Mucosa of descending colon (tissue), 3 donors: ENCODE results near the gene TMEM214. TPM values are rescaled to one million over a fixed set of nuclear protein-coding genes. Genes with fewer than 3 reads are reported as not detected.

ENCODE experiments used
- ATAC-seq: fragments of 200-7000 bp; cut with Tn5 transposase; one replicate; pipeline ENCODE4 v1.9.1; 2020; ENCODE audit warnings: mild to moderate bottlenecking, moderate library complexity
- DNase-seq, 3 donors: peaks; one replicate each; pipeline ENCODE4 v3.0.0-alpha.2; 2020
- H3K36me3 ChIP-seq: fragments of 200-600 bp; one replicate; pipeline ENCODE4 v1.8.0; 2021; ENCODE audit warnings: low read depth, mild to moderate bottlenecking
- H3K4me1 ChIP-seq: fragments of 200-600 bp; one replicate; pipeline ENCODE4 v1.8.0; 2021; ENCODE audit warnings: low read depth, mild to moderate bottlenecking
- H3K4me3 ChIP-seq: fragments of 200-600 bp; one replicate; pipeline ENCODE4 v1.8.0; 2021; ENCODE audit warnings: mild to moderate bottlenecking
- H3K9me3 ChIP-seq: fragments of 200-600 bp; one replicate; pipeline ENCODE4 v1.8.0; 2021; ENCODE audit warnings: mild to moderate bottlenecking
- intact Hi-C, 2 donors: fragments of 100-400 bp; cut with DNase I in 1 of 2; cut with micrococcal nuclease in 1 of 2; formaldehyde crosslinking; loops; one replicate each; pipeline versions ENCODE4 v1.11.0 to v1.11.1; 2022; cut with DNase I, micrococcal nuclease
- total RNA-seq, 3 donors: library from RNA; stranded (reverse); fragmentation: NEBNext Ultra II Directional in 2 of 3; extraction: Animal tissue kit (Norgen Biotek cat#: 25700) in 2 of 3; gene quantifications; one replicate each; pipeline versions ENCODE4 v1.2.1 to v1.2.4, GENCODE V29; 2021 to 2023
- TF ChIP-seq, protein P1 (sequence below): fragments of 200-600 bp; IDR thresholded peaks from one replicate; pipeline ENCODE4 v1.8.0; 2022; ENCODE audit warnings: antibody characterized with exemption, mild to moderate bottlenecking
- donor health status: DM: no; HTN: no; CAD: no; lungs with moderate emphysema.
- donor health status: DM: no; HTN: no; CAD: no.
- donor health status: DM: no; HTN: yes; CAD: no.

Gene TMEM214
- total RNA-seq, 3 donors from 2014 or later: 78.9 to 93.3 (median 80.1) TPM

DNA sequence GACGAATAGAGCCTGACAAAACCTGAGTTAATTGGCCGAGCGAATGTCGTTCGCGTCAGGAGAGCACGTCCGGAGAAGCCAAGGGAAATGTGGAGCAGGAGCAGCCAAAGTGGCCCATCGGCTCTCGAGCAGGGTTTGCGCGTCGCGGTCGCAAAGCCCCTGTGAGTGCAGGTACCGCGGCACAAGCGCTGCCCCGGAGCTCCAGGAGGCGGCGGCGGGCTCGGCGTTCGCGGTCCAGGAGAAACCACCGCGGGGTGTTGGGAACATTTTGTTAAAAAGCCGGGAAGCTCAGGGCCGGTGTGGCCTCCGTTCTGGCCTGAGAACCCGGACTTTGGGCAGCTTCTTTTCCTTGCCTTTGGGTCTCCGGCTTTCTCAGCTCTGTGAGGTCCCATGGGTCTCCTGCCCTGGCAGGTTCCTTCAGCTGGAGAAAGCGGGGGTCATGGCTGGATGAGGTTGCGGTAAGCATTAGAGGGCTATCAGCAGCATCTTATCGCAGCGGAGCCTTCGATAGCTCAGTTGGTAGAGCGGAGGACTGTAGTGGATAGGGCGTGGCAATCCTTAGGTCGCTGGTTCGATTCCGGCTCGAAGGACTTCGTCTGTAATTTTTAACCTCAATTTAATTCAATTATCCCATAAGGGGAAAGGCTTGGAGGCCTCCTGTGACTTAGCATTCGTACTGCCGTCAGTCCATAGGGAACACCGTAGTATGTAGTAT lies 17.7 kb downstream of the TMEM214 start:
- Histone ChIP-seq H3K36me3 (no peaks in the 10 kb centered on the region), H3K4me1 (peaks cover 15% of the 10 kb centered on the region), H3K9me3 (no peaks in the 10 kb centered on the region), H3K4me3 (peak overlapping the region; percentile 86)
- TF ChIP-seq, protein P1, sequence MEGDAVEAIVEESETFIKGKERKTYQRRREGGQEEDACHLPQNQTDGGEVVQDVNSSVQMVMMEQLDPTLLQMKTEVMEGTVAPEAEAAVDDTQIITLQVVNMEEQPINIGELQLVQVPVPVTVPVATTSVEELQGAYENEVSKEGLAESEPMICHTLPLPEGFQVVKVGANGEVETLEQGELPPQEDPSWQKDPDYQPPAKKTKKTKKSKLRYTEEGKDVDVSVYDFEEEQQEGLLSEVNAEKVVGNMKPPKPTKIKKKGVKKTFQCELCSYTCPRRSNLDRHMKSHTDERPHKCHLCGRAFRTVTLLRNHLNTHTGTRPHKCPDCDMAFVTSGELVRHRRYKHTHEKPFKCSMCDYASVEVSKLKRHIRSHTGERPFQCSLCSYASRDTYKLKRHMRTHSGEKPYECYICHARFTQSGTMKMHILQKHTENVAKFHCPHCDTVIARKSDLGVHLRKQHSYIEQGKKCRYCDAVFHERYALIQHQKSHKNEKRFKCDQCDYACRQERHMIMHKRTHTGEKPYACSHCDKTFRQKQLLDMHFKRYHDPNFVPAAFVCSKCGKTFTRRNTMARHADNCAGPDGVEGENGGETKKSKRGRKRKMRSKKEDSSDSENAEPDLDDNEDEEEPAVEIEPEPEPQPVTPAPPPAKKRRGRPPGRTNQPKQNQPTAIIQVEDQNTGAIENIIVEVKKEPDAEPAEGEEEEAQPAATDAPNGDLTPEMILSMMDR: no peak
- peak; percentile 77 for ATAC-seq
- peak; percentile 88 to 95 (median 95) for DNase-seq
- intact Hi-C loops: no loop called here

DNA sequence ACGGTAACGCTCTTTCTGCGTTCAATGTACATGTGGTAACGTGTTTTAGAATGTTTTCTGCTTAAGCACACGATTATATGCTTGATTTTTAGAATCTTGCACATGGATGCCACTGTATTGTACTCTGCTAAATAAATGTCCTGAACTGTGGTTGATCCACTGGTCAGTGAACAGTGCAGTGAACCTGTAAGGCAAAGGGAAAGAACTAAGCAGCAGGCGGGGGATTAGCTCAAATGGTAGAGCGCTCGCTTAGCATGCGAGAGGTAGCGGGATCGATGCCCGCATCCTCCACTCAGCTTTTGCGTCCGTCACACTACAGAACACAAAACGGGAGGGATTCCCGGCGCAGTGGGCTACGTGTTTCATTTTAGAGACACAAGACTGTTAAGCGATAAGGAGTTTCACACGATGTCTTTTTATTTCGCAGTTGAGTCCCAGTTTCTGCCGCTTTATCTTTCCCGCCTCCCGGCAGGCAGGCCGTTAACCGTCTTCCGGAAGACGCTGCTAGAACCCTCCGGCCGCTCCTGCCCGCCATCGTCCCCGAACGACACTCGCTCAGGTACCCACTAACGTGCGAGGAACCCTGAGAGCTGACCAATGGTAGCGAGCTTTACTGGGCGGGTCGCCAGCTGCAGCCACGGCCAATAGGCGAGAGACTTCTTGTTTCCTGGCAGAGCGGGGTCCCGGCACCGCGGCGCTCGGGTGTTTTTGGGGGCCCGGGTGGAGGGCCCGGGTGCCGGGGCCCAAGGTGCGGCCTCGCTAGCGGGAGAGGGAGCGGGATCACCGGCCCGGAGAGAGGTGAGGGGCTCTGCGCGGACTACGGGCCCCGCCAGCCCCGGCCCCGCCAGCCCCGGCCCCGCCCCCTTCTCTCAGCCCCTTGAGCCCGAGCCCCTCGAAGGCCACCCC lies 18.5 kb downstream of the TMEM214 start, which contains the start of gene AGBL5:
AGBL5 (plus strand) TSS at position 673 of the 906 bp plus-strand sequence. CDS start 1,291 bp downstream, outside the sequence.
- ATAC-seq (peak; percentile 83), DNase-seq (peak; percentile 97 to 98 (median 98))
- peak within 1 kb of the TSS; percentile 86 for H3K4me3 ChIP-seq
- intact Hi-C loops: no loop called here
- H3K36me3 ChIP-seq: no peaks in the 10 kb centered on the region
- no peaks in the 10 kb centered on the region for H3K9me3 ChIP-seq
- TF ChIP-seq, protein P1: no peak
- peaks cover 15% of the 10 kb centered on the region for H3K4me1 ChIP-seq

DNA sequence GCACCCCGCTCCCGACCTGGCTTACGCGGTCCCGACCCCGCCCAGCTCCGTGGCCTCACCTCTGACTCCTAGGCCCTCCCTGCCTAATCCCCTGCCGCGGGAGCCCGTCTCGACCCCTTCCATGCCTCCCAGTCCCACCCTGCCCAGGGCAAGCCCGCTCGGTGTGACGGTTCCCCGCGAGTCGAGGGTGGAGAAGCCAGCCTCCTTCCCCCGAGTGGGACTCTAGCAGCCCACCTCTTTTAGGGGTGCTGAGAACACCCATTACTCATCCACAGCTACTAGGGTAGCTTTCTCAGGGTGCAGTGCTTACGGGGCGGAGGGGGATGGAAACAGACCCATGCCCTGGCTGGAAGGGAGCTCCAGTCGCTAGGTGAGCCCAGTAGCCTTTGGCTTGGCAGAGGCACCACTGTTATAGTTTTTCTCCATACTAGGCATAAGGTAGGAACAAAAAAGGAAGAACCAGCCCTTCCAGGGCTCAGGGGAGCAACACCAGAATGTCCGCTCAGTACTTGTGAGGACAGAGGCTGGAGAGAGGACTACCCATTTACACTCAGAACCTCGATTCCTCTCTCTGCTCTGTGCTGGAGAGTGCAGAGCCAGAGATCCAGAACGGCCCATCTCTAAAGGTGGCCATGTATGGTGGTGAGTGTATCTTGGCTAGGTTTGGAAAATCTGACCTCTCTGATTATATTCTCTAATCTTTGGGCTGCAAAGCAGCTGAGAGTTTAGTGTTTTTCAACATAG lies 19.3 kb downstream of the TMEM214 start:
- intact Hi-C loops: no loop called here
- Histone ChIP-seq H3K9me3 (no peaks in the 10 kb centered on the region), H3K4me1 (peaks cover 15% of the 10 kb centered on the region), H3K36me3 (no peaks in the 10 kb centered on the region), H3K4me3 (peak overlapping the region; percentile 86)
- no peak for ATAC-seq
- TF ChIP-seq, protein P1: no peak
- peak in 2 of 3 donors; percentile 24 to 80 for DNase-seq

DNA sequence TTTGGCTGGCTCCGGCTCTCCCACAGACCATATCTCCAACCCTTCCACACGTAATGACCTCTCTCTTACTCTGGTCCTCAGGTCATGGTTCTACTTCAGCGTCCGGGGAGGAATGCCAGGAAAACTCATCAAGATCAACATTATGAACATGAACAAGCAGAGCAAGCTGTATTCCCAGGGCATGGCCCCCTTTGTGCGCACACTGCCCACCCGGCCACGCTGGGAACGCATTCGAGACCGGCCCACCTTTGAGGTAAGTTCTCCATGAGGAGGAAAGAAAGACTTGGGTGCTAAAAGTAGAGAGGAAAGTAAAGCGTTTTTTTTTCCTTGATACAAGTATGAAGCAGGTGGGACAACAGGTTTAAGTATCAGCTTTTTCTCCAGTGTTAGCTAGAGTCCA lies 20.6 kb downstream of the TMEM214 start:
- Histone ChIP-seq H3K4me1 (peaks cover 15% of the 10 kb centered on the region), H3K9me3 (no peaks in the 10 kb centered on the region), H3K36me3 (no peaks in the 10 kb centered on the region), H3K4me3 (no peak overlapping the region)
- ATAC-seq (no peak), DNase-seq (peak in 1 of 3 donors; percentile 17)
- TF ChIP-seq, protein P1: no peak
- intact Hi-C loops: no loop called here

DNA sequence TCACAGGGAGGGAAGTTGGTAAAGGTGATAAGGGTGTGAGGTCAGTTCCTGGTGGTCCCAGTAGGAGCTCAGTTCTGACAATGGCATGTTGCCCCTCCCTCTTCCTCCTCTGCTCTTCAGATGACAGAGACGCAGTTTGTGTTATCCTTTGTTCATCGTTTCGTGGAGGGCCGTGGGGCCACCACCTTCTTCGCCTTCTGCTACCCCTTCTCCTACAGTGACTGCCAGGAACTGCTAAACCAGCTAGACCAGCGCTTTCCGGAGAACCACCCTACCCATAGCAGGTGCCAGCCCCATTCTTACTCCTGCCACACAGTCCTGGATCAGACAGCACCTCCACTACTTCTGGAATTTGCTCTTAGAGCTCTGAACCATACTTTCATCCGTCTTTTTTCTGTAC lies 21.0 kb downstream of the TMEM214 start:
- Histone ChIP-seq H3K36me3 (no peaks in the 10 kb centered on the region), H3K9me3 (no peaks in the 10 kb centered on the region), H3K4me1 (peaks cover 15% of the 10 kb centered on the region), H3K4me3 (no peak overlapping the region)
- TF ChIP-seq, protein P1: no peak
- intact Hi-C loops: no loop called here
- no peak for ATAC-seq
- DNase-seq: no peak
